ENCODE measurements around the gene HLA-DQB1.

DNA sequence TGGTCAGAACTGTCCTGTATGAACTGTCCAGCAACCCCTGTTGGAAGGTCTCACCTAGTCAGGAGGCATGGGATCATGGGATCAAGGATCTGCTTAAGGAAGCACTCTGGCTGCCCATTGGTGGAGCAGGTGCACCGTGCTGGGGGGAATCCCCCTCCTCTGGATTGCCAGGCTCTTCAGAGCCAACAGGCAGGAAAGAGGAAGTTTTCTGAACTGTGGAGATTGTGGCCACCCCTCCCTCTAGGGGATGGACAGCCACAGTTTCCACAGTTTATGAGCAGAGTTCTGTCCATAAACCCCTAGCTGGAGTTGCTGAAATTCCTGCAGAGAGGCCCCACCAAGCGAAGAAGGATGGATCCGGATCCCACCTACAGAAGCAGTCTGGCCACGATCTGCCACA, 13.0 kb upstream of the HLA-DQB1 start:
- TF ChIP-seq, protein P1, sequence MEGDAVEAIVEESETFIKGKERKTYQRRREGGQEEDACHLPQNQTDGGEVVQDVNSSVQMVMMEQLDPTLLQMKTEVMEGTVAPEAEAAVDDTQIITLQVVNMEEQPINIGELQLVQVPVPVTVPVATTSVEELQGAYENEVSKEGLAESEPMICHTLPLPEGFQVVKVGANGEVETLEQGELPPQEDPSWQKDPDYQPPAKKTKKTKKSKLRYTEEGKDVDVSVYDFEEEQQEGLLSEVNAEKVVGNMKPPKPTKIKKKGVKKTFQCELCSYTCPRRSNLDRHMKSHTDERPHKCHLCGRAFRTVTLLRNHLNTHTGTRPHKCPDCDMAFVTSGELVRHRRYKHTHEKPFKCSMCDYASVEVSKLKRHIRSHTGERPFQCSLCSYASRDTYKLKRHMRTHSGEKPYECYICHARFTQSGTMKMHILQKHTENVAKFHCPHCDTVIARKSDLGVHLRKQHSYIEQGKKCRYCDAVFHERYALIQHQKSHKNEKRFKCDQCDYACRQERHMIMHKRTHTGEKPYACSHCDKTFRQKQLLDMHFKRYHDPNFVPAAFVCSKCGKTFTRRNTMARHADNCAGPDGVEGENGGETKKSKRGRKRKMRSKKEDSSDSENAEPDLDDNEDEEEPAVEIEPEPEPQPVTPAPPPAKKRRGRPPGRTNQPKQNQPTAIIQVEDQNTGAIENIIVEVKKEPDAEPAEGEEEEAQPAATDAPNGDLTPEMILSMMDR (IDR thresholded peaks at IDR 0.05): no peak
- TF ChIP-seq POLR2A (IDR thresholded peaks at IDR 0.05): no peak
- no peak for TF ChIP-seq POLR2AphosphoS5 (IDR thresholded peaks at IDR 0.05)
- no peak for TF ChIP-seq EP300 (IDR thresholded peaks at IDR 0.05; ENCODE audit: low read depth)
